GM18511 (cell line): ENCODE data around the gene KLHL17.

Experiments
- ATAC-seq: cut with Tn5 transposase; IDR thresholded peaks from one replicate; pipeline ENCODE4 v1.9.1; 2021; ENCODE audit warnings: mild to moderate bottlenecking, moderate library complexity; ENCODE audit not compliant: unreplicated experiment

Gene KLHL17

GRCh38 chr1:947958-948357, 12.4 kb upstream of the KLHL17 start:
- no peak for ATAC-seq

DNA sequence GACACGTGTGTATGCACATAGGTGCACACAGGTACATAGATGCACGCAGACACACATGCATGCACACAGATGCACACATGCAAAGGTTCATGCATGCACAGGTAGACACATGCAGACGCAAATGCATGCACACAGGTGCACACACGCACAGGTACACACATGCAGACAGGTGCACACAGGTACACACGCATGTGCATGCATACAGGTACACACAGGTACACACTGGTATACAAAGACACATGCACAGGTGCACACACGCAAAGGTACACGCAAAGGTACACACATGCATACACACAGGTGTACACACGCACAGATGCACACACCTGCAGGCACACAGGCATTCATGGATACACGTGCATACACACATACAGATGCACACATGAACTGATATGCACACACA, 10.1 kb upstream of the KLHL17 start:
- no peak for ATAC-seq

- ATAC-seq = no peak
These were observed 9.5 kb upstream of the KLHL17 start for GRCh38 chr1:950881-951280.

DNA sequence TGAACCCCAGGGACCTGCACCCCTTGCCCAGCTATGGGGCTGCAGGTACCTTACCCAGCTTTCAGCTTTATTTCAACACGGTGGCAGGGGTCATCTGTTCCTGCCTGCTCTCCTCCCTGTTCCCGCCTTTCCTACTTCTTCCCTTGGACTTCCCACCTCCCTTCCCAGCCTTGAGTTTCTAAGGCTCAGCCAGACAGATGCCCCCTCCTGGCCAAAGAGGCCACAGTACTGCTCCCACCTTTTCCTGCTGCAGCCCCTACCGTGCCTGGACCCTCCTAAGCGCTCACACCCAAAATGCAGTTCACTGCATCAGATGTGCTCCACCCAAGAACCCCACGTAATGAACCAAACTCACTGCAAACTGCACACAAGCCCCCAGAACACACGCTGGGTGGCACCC, 9.0 kb upstream of the KLHL17 start:
- no peak for ATAC-seq

- ATAC-seq = no peak
These were observed 8.2 kb upstream of the KLHL17 start for GRCh38 chr1:952201-952600.

DNA sequence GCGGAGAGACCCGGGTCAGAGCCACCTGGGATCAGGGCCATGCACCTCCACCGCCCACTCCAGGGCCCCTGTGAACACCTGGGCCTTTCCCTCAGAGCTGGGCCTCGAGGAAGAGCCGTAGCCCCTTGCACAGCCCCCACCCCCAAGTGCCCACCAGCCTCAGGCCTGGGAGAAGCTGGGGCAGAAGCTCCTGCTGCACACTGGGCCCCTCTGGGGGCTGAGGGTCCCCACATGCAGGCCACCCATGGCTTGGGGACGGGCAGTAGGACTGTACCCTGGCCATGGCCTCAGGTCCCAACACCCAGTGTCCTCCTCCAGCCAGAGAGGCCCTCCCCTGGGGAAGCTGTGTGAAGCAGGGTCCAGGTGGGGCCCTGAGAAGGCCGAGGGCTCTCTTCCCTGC, 7.8 kb upstream of the KLHL17 start:
- ATAC-seq = no peak

- ATAC-seq = no peak
These were observed 6.7 kb upstream of the KLHL17 start for GRCh38 chr1:953524-954320.

- ATAC-seq = no peak
These were observed 5.5 kb upstream of the KLHL17 start for GRCh38 chr1:954927-955326.

DNA sequence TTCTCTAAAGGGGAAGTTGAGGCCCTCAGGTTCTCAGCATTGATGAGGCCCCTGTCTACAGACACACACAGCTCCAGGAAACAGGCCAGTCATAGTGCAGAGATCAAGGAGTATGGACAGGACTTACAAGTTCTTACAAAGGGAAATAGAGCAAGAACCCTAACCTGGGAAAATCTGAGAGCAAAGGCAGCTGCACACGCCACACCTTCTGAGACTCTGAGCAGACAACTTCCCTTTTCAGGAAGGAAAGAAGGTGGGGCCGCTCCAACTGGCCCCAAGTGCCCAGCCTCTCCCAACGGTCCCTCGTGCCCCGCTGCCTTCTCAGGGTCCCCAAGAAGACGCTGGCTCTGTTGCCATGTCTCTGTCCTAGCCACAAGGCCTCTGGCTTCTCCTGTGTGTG, 4.9 kb upstream of the KLHL17 start:
- ATAC-seq = no peak

DNA sequence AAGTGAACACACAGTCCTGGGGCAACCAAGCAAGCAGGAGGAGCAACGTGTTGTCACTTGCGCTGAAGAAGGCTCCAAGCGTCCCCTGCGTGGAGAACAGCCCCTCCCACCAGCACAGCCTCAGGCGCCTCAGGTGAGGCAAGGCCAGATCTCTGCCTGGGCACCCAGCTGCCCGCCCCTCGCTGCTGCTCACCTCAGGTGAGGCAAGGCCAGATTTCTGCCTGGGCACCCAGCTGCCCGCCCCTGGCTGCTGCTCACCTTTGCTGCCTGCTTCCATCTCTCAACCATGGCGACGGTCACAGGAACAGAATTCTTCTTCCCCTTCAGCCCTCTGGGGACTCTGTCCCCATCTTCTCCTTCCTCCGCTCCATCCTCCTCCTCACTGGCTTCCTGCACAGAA, 3.7 kb upstream of the KLHL17 start:
- no peak for ATAC-seq

DNA sequence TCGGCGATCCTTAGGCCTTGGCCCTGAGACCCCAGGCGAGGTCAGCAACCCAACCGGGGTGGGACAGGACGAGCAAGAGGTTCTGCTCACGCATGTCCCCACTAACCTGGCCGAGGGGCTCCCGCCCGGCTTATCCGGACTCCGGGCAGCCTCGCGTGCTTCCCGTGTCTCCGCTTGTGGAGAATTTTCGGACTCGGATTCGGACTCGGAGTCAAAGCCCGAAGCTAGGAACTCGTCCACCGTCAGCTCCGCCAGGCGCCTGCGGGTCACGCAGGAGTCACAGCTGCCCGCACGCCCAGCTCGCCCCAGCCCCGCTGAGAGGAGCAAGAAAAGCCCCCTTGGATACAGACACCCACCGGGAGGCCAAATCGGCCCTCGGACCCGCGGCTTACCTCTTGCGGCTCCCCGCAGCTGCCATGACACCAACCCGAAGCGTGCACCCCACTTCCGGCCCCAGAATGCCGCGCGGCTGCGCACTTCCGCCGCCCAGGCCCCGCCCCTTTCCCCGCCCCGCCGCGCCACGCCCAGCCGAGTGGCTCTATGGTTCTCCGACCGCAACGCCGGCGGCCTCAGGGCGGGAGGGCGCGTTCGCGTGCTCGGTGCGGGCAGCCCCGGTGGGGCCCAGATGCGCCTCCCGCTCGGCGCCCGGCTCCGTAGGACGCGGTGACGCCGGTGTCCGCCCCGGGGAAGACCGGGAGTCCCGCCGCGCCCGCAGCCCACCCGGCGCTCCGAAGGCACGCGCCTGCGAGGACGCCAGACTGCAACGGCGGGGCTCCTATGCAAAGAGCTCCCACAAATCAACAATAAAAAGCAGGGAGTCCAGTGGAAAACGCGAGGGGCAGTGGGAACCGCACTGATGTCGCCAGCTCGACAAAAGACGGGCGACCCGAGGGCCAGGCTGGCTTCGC, 1.3 kb upstream of the KLHL17 start, which contains the start of gene NOC2L:
TSS of gene NOC2L (minus strand) at position 434 of the 908 bp plus-strand sequence. CDS start at position 418, 16 bp downstream.
- peak; percentile 71 for ATAC-seq

DNA sequence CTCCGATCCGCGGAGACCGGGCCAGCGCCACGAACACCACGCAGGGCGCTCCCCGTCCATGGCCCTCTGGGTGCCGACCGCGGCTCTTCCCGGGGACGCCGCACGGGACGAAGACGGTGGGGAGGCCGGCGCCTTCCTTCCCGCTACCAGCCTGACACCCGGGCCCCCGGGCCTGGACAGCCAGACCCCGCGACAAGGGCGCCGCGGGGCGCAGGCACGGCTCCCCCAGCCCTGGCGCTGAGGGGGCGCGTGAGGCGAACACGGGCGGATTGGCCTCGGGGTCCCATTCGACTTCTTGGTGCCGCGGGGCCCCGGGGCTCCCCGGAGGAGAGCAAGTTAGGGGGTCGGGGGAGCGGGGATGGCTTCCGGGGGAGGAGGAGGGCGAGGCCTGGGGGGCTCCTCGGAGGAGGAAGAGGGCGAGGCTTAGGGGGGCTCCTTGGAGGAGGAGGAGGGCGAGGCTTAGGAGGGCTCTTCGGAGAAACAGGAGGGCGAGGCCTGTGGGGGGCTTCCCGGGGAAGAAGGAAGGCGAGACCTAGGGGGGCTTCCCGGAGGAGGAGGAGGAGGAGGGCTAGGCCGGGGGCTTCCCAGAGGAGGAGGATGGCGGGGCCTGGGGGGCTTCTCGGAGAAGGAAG, 537 bp upstream of the KLHL17 start:
- ATAC-seq = no peak

DNA sequence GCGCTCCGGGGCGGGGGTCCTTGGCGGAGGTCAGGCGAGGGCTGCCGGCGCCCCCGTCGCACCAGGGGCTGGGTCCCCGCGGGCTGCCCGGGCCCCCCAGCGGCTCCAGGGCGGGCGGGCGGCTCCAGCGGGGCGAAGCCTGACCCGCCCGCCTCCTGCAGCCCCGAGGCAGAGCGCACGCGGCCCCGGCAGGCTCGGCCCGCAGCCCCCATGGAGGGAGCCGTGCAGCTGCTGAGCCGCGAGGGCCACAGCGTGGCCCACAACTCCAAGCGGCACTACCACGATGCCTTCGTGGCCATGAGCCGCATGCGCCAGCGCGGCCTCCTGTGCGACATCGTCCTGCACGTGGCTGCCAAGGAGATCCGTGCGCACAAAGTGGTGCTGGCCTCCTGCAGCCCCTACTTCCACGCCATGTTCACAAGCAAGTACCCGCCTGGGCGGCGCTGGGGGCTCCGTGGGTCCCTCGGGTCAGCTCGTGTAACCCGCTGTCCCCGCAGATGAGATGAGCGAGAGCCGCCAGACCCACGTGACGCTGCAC, 817 bp downstream of the KLHL17 start:
- ATAC-seq = no peak

DNA sequence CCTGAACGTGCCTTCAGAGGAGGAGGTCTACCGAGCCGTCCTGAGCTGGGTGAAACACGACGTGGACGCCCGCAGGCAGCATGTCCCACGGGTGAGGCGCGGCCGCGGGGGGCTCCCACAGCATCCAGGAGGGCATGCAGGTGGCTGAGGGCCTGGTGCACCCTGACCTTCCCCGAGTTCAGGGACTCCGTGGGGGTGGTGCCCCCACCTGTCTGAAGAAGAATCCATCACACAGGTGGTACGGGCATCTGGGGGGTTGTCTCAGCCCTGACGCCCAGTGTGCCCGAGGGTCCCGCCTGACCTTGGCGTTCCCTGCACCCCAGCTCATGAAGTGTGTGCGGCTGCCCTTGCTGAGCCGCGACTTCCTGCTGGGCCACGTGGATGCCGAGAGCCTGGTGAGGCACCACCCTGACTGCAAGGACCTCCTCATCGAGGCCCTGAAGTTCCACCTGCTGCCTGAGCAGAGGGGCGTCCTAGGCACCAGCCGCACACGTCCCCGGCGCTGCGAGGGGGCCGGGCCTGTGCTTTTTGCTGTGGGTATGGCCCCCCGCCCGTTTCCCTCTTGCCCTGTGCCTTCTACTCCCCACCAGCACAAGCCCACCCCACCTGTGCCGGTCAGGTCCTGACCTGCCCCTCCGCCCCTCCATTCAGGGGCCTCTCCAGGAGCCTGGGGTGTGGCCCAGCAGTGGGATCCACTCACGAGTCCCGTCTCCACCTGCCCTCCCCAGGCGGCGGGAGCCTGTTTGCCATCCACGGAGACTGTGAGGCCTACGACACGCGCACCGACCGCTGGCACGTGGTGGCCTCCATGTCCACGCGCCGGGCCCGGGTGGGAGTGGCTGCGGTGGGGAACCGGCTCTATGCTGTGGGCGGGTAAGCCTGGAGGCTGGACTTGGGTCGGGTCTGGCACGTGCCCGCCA, 2.3 kb downstream of the KLHL17 start:
- no peak for ATAC-seq

DNA sequence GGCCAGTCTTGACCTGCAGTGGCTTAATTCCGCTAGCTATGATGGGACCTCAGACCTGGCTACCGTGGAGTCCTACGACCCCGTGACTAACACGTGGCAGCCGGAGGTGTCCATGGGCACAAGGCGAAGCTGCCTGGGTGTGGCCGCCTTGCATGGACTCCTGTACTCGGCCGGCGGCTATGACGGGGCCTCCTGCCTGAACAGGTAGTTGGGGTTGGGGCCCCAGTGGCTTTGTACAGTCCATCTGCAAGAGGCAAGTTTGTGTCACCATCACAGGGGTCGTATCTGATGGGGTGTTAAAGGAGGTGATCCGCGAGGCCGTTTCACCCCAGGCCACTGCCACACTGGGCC, 2.9 kb downstream of the KLHL17 start:
- no peak for ATAC-seq

- no peak for ATAC-seq
These were observed 3.6 kb downstream of the KLHL17 start for GRCh38 chr1:963746-964525.

DNA sequence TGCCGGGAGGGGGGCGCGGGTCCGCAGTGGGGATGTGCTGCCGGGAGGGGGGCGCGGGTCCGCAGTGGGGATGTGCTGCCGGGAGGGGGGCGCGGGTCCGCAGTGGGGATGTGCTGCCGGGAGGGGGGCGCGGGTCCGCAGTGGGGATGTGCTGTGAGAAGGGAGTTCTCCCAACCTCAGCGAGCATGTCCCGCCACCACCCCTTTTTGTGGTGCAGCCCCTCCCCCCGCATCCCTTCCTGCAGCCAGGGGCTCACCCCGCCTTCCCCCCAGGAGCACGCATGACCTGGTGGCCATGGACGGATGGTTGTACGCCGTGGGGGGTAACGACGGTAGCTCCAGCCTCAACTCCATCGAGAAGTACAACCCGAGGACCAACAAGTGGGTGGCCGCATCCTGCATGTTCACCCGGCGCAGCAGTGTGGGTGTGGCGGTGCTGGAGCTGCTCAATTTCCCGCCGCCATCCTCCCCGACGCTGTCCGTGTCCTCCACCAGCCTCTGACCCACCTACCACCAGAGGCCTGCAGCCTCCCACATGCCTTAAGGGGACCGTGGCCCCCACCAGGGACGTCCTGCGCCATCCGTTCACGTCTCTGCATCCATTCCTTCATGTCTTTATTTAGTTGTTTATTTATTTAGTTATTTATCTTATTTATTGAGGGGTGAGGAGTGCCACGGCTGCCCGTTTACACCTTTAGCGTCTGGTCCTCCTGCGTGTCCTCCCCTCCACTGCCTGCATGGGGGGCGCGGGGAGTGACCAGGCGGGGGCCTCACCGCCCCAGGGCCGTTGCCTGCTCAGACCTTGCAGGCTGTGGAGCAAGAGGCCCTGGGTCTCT, 4.5 kb downstream of the KLHL17 start:
- ATAC-seq = no peak

GRCh38 chr1:965526-966134, 5.2 kb downstream of the KLHL17 start:
- ATAC-seq = no peak
